A673 (cell line): ENCODE results near the gene EFS. TPM values are rescaled to one million over a fixed set of nuclear protein-coding genes. Genes with fewer than 3 reads are reported as not detected.
"Not testable (repeated sequence)": the region's sequence is repeated elsewhere in the genome, so short reads cannot be mapped to it uniquely, and the experiment has no call there.

Experiments
- BruUV-seq: library from RNA; stranded (reverse); fragments of 400-500 nt; replicated peaks from 2 replicates; lab custom pipeline; 2021; lab: Mats Ljungman, UMichigan
- CTCF ChIA-PET: fragments of 300-600 bp; sonication (Branson Sonifier 250); formaldehyde crosslinking; loops from one replicate; lab custom pipeline; 2022; ENCODE audit warnings: antibody characterized with exemption; lab: Charles Lee
- POLR2A ChIA-PET: fragments of 300-600 bp; sonication (Branson Sonifier 250); formaldehyde crosslinking; loops from one replicate; lab custom pipeline; 2022; ENCODE audit warnings: antibody characterized with exemption; ENCODE audit not compliant: low non-redundant PET; lab: Charles Lee
- DNase-seq: peaks from one replicate; pipeline ENCODE4 v3.0.0-alpha.2; 2015; ENCODE audit warnings: low spot score
- H3K27ac ChIP-seq: fragments of 200-600 bp; sonication (generic); 2 replicates; pipeline ENCODE4 v1.5.1; 2016; ENCODE audit warnings: mixed run types, low read depth, mild to moderate bottlenecking, mixed read lengths, antibody characterized with exemption, low read length; ENCODE audit not compliant: poor library complexity, severe bottlenecking
- H3K27me3 ChIP-seq: fragments of 200-600 bp; sonication (generic); replicated peaks from 2 replicates; pipeline ENCODE4 v1.6.1; 2017; ENCODE audit warnings: mixed run types, low read depth, mild to moderate bottlenecking, mixed read lengths, antibody characterized with exemption, low read length; ENCODE audit not compliant: insufficient read depth, poor library complexity
- H3K36me3 ChIP-seq: fragments of 200-600 bp; sonication (generic); 2 replicates; pipeline ENCODE4 v1.6.1; 2016; ENCODE audit warnings: mixed run types, mild to moderate bottlenecking, mixed read lengths, antibody characterized with exemption, low read length; ENCODE audit not compliant: insufficient read depth, poor library complexity, severe bottlenecking
- H3K4me1 ChIP-seq: fragments of 200-600 bp; sonication (generic); 2 replicates; pipeline ENCODE4 v1.6.1; 2017; ENCODE audit warnings: mixed run types, mild to moderate bottlenecking, mixed read lengths, antibody characterized with exemption, low read length; ENCODE audit not compliant: insufficient read depth, poor library complexity, severe bottlenecking
- H3K4me3 ChIP-seq: fragments of 200-600 bp; sonication (generic); 2 replicates; pipeline ENCODE4 v1.5.1; 2016; ENCODE audit warnings: low read depth, mixed run types, mild to moderate bottlenecking, mixed read lengths, low read length; ENCODE audit not compliant: poor library complexity, severe bottlenecking
- H3K9me3 ChIP-seq: fragments of 200-600 bp; sonication (generic); 2 replicates; pipeline ENCODE4 v1.6.1; 2016; ENCODE audit warnings: mixed run types, low read depth, mild to moderate bottlenecking, mixed read lengths, antibody characterized with exemption, low read length; ENCODE audit not compliant: poor library complexity, severe bottlenecking
- EZH2 ChIP-seq: fragments of 200-600 bp; sonication (generic); IDR thresholded peaks from 2 replicates; pipeline ENCODE4 v1.6.1; 2017; ENCODE audit warnings: borderline replicate concordance, low read depth, mild to moderate bottlenecking, mixed read lengths, antibody characterized with exemption, low read length; ENCODE audit not compliant: poor library complexity, severe bottlenecking
- intact Hi-C: fragments of 100-400 bp; cut with micrococcal nuclease; formaldehyde crosslinking; loops from one replicate; pipeline ENCODE4 v1.10.0; 2022; ENCODE audit not compliant: unreplicated experiment
- total RNA-seq: library from RNA; stranded (reverse); gene quantifications from 2 replicates; pipeline ENCODE4 v1.2.3, GENCODE V29; 2021
- TF ChIP-seq, protein P1 (sequence below): fragments of 300-800, 200-600 bp; sonication (generic); conservative IDR thresholded peaks from 2 replicates; pipeline ENCODE4 v1.5.1; 2017; ENCODE audit warnings: low read depth, mild to moderate bottlenecking, antibody characterized with exemption, low read length, moderate library complexity, mixed read lengths

The EFS gene
- total RNA-seq, 1 experiment from 2014 or later: 55.9 TPM

DNA sequence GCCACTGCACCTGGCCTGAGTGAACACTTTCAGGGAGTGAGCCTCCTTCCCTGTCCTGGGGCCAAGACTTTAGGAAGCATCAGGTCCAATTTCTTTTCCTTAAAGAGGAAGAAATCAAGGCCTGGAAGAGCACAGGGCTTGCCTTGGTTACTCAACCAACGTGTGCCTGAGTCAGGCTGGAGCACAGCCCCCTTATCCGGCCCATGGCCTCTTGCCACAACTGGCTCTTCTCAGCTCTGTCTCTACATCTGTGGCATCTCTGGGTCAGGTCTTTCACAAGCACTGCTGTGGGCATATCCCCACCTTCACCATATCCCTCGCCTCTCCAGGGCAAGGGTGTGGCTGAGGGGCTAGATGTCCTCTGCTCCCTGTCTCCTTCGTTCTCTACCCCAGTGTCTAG, 36.3 kb upstream of the EFS start:
- POLR2A ChIA-PET: no interaction called here

GRCh38 chr14:23400496-23401149, 35.7 kb upstream of the EFS start:
- intact Hi-C loops, BruUV-seq, H3K4me1 ChIP-seq, POLR2A ChIA-PET, H3K27ac ChIP-seq, H3K4me3 ChIP-seq, H3K9me3 ChIP-seq, CTCF ChIA-PET, H3K27me3 ChIP-seq, H3K36me3 ChIP-seq, DNase-seq: not testable (repeated sequence)

More for the DNA sequence above, 36.3 kb upstream of the EFS start:
- Histone ChIP-seq H3K27me3 (peaks cover 10% of the 10 kb centered on the region), H3K36me3 (no peaks in the 10 kb centered on the region), H3K9me3 (no peaks in the 10 kb centered on the region), H3K4me3 (no peak overlapping the region), H3K4me1 (no peaks in the 10 kb centered on the region), H3K27ac (no peak overlapping the region)
- TF ChIP-seq, protein P1, sequence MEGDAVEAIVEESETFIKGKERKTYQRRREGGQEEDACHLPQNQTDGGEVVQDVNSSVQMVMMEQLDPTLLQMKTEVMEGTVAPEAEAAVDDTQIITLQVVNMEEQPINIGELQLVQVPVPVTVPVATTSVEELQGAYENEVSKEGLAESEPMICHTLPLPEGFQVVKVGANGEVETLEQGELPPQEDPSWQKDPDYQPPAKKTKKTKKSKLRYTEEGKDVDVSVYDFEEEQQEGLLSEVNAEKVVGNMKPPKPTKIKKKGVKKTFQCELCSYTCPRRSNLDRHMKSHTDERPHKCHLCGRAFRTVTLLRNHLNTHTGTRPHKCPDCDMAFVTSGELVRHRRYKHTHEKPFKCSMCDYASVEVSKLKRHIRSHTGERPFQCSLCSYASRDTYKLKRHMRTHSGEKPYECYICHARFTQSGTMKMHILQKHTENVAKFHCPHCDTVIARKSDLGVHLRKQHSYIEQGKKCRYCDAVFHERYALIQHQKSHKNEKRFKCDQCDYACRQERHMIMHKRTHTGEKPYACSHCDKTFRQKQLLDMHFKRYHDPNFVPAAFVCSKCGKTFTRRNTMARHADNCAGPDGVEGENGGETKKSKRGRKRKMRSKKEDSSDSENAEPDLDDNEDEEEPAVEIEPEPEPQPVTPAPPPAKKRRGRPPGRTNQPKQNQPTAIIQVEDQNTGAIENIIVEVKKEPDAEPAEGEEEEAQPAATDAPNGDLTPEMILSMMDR: no peak
- TF ChIP-seq EZH2: no peak
- DNase-seq: no peak
- CTCF ChIA-PET: no interaction called here
- no TSS peak for BruUV-seq
- intact Hi-C loops: no loop called here

DNA sequence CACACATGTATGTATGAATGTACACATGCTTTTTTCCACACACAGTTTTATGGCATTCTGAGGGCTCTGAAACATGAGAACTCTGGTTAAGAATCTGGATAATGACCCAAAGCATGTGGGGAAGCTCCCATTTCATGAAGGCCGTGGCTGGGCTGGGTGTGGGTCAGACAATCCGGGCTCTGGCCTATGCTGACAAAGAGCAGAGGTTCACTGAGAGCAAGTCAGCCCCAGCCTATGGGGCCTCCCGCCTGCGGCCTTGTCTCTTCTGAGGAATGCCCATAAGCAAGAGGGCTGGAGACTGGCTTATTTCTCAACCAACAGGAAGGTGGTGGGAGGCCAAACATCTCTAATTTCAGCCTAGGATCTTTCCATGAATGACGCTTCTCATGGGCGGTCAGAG, 34.6 kb upstream of the EFS start:
- no peak for TF ChIP-seq EZH2
- TF ChIP-seq, protein P1: no peak
- POLR2A ChIA-PET: no interaction called here
- no TSS peak for BruUV-seq
- CTCF ChIA-PET: no interaction called here
- Histone ChIP-seq H3K4me3 (no peak overlapping the region), H3K27me3 (peaks cover 10% of the 10 kb centered on the region), H3K4me1 (no peaks in the 10 kb centered on the region), H3K36me3 (no peaks in the 10 kb centered on the region), H3K9me3 (no peaks in the 10 kb centered on the region), H3K27ac (no peak overlapping the region)
- intact Hi-C loops: no loop called here
- no peak for DNase-seq

- no peaks in the 10 kb centered on the region for H3K9me3 ChIP-seq
- intact Hi-C loops: no loop called here
- no peaks in the 10 kb centered on the region for H3K36me3 ChIP-seq
- BruUV-seq: no TSS peak
- no peak overlapping the region for H3K27ac ChIP-seq
- TF ChIP-seq, protein P1: no peak
- no peak for TF ChIP-seq EZH2
- peaks cover 10% of the 10 kb centered on the region for H3K27me3 ChIP-seq
- ChIA-PET CTCF (no interaction called here), POLR2A (no interaction called here)
- no peaks in the 10 kb centered on the region for H3K4me1 ChIP-seq
- no peak overlapping the region for H3K4me3 ChIP-seq
- DNase-seq: no peak
Observed at GRCh38 chr14:23399136-23399535, 34.2 kb upstream of the EFS start.
